GM19043 (cell line): Measurements from ENCODE around the gene COX17.

Experiments
- ATAC-seq: cut with Tn5 transposase; IDR thresholded peaks from one replicate; pipeline ENCODE4 v1.9.1; 2021; ENCODE audit warnings: low read depth; ENCODE audit not compliant: unreplicated experiment

Gene COX17

DNA sequence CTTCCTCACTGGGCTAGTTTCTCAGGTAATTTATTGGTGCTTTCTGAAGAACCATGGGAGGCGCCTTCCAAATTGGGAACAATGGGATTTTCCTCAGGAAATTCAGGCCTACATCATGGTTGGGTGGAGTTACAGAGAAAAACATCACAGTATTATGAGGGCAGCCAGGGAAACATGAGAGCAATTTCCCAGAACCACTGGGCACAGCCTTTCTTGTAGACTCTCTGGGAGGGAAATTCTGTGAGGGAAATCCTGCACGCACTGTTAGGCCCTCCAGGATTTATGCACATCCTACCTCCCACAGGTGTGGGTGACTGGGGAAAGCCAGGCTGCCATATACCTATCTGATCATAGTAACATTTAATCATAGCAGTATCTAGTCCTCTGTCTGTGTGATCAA, 30.0 kb downstream of the COX17 start:
- ATAC-seq: no peak

DNA sequence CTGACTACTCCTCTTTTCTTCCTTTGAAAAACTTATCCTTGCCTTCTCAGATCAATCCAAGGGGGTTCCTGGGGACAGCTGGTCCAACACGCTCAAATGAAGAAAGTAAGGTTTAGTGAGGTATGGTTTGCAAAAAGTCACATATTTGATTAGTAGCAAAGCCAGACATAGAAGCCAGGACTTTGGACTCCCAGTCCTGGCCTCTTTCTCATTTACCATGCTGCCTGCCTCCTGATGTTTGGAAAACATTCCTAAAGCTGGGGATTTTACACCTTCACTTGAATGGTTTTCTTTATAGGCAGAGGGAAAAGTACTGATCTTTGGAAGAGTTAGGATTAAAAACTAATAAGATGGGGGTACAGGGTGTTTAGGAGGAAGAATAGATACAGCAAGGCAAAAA, 31.4 kb downstream of the COX17 start:
- no peak for ATAC-seq

DNA sequence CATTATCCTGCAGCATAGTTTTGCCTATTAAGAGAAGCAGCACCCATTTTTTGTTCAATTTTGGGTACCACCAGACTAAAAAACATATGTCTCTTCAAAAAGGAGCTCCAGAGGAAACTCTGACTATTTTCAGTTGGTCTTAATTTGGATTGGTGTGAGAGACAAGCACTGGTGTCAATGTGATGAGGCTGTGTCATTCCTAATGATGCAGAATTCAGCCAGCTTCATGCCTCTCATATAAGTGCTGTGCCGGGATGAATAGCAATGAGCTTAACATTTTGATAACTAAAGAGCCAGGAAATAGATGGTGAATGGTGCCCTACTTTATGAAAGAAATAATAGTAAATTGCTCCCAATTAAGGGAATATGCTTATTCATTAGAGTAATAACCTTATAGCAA, 32.7 kb downstream of the COX17 start:
- no peak for ATAC-seq

DNA sequence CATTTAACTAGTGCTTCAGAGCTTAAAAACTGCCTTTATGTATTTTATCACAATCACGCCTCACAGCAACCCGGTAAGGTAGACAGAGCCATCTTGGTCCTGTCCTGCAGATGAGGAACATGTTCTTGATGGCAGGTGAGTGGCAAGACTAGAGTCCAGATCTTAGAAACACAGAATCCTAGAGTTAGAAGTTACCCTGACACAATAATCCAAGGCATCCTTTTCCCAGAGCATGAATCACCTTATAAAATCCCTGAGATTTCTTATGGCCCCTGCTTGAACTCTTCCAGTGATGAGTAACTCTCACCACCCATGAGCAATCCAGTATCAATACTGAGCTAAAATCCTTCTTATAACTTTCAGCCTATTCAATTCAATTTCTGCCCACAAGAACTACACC, 33.7 kb downstream of the COX17 start:
- no peak for ATAC-seq

DNA sequence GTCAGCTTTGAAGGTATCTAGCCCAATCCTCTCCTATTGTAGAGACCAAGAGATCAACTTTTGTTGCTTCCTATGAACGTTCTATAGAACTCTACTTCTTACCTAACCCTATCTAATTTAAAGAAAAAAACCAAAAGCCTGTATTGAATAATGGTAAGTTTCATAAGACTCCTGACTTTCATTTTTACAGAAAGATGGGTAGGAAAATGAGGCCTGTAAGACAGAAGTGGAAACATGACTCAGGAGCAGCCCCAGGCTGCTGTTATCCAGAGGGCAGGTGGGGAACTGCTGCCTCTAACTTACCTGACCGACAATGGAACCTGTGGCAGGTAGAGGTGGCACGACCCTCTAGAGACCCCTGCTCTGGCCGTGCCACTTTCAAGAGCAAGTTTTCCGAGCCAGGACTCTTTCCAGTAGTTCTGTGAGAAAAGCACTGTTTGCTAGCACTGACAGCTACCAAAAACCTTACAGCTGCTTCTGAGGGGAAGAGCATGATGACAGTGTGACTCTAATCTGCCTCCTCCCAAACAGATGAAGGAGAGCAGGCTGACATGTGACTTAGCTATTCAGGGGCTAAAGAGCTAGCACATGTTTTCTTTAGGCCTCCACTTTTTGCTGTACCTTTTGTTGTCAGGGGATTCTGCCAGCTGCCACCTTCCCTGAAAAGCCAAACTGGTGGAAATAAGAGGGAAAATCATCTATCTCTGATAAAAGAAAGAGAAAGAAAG, 34.3 kb downstream of the COX17 start:
- no peak for ATAC-seq

DNA sequence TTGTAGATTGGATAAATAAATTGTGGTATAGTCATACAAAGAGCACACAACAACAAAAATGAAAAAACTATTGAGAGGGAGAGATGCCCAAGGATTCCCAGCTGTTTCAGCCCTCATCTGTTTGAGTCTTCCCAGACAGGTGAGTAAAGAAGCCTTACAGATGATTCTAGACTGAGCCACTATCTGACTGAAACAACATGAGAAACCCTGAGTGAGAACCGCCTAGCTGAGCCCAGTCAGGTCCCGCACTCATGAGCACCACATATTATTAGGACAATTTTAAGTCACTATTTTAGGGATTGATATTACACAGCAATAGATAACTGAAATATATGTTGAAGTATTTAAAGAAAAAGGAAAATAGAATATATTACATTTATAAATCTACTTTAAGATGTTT, 35.8 kb downstream of the COX17 start:
- no peak for ATAC-seq

DNA sequence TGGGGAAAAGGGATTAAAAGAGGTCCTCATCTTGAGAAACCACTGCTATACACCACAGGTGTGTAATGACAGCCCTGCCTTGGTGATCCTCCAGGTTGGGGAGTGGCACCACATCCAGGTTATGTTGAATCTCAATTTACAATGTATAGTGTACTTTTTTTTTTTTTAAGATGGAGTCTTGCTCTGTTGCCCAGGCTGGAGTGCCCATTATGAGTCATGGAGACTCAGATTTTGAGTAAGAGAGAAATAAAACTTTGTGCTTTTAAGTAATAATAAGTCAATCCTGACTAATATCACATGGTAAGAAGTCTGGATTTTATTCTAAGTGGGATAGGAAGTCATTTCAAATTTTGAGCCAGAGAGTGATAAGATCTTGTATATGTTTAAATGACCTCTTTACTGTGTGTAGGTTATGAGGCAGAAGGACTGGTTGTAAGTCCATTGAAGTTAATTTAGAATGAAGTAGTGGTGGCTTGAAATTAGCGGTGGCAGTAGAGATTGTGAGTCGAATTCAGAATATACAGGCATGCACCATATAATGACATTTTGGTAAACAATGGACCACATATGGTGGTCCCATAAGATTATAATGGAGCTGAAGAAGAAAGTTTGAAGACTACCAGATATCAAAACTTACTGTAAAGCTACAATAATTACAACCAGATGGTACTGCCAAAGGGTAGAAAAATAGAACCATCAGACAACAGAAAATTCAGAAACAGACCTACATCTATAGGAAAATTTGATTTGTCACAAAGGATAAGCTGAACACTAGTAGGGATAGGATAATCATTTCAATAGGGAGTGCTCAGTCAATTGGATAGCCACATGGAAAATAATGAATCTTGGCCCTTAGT, 37.5 kb downstream of the COX17 start:
- no peak for ATAC-seq

DNA sequence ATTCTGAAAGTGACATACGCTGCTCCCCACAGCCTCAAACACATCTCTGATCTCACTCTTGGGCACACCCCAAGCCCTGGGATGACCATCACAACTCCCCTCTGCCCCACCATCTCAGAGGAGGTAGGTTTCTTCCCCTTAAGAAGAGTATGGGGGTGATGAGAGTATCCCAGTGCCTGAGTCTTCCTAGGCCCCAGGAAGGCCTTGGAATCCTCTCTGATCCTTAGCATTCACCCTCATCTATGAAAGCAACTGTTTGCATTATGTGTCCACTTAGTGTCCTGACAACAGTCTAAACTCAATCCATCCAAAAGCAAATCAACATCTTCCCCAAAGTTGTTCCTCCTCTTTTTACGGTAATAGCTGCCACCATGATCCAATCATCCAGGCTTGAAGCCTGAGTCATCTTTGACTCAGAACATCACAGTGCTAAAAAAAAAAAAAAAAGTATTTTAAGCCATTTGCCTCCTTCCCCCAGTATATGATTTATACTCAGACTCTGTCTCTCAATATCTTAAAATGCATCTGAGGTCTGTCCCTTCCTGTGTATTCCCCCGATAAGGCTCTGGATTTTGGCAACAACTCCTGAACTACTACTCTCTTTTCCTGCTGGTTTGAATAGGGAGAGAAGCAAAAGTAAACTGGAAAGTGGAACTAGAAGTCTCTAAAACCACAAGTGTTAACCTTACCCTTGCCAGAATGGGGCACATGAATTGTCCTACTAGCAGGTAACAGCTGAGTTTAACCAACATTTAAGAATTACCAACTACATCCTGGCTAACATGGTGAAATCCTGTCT, 39.3 kb downstream of the COX17 start:
- ATAC-seq: peak; percentile 36

DNA sequence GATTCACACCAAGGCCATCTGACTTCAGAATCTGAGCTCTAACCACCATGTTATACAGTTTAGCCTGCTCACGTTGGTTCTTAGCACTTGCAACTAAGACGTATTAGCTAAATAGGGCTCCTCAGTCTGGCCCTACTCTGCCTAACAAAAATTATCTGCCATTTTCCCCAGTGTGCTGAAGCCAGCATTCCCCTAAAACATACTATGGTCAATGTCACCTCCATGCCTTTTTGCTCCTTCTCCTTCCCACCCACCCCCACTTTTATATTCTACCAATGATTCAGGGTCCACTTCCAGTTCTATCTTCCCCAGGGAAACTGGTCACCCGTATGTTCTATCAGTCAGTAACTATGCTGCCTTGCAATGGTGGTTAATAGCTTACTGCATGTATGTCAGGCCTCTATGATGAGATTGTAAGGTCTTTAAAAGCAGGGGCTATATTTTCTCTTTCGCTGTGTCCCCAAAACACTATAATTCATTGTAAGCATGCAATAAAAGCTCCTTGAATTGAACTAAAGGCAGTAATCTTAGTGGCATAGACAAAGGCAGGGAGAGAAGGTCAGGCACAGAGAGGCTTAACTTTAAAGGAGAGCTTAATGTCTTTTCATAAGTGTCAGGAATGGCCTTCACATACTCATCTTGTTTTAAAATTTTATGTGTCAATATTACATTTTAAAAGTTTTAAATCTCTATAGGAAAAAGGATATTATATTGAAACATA, 40.2 kb downstream of the COX17 start:
- no peak for ATAC-seq

DNA sequence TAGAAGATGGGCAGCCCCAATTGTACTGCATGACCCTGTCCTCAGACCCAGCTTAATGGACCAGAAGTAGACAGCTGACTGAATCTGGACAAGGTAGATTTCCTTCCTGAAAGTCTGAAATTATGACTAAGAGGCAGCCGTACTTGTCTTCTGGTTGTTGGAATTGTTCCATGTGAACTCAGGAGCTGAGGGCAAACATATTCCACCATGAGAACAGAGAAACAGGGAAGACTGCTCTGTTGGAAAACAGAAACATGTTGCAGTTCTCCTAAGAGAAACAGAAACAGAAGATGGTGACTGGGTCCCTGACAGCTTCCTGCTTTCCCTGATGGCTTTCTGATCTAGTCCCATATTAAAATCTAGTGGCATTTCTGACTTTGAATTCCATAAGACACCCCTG, 41.0 kb downstream of the COX17 start:
- no peak for ATAC-seq

DNA sequence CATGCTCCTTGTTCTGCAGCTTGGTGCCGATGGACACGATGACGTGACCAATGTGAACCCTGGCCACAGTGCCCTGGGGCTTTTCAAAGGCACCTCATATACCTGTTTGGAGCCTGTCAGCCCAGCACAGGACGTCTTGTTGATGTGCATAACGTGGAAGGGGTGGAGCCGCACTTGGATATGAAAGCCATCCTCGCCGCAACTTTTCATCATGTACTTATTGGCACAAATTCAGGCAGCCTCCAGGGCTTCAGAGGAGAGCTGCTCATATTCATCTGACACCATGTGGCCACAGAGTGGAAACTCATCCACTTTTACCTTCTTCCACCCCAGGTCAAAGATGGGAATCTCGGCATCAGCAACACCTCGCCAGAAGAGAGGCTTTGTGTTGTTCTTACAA, 41.5 kb downstream of the COX17 start:
- no peak for ATAC-seq

DNA sequence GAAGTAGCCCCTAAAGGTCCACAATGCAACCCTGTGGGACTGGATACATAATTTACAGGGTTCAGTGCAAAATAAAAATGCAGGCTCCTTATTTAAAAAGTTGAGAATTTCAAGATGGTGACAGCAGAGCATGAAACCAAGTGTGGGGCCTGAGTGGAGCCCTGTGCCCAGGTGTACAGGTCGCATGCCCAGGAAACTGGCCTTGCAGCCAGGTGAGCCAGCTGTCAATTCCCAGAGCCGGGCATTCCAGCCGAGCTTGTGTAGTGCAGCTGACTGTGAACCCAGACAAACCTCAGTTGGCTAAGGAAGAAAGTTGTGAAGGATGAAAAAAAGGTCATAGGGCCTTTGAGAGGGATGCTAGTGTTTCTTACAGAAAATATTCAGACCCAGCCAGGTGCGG, 44.4 kb downstream of the COX17 start:
- no peak for ATAC-seq

DNA sequence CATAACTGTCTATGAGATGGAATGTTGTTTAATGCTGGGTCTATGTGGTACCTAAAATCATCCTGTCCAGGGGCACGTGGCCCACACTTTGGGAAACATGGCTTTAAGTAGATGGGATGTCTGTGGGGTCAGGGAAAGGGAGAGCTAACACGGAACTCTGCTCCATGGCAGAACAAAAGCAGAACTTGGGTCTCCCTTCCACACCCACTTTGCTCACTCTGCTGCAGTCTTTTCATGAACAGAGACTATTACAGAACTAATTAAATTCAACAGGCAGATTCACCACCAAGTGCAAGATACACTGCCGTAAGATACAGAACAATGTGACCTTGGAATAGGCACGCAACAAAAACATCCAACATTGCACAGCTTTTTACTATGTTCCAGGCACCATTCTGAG, 45.0 kb downstream of the COX17 start:
- ATAC-seq: no peak

DNA sequence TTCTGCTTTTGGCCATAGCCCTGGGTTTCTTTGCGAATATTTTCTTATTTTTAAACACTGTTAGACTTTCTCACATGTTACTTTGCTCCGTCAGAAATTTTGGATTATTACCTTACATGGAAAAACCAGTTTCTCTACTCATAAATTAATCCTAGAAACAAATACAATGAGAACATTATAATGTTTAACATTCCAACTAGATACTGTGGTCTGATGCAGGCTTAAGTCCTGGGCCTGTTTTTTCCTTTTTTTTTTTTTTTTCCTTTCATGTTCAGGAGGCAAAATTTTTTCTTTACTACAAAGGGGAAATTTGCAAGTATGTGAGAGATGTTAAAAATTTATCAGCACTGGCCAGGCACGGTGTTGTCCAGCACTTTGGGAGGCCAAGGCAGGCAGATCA, 45.7 kb downstream of the COX17 start:
- no peak for ATAC-seq

DNA sequence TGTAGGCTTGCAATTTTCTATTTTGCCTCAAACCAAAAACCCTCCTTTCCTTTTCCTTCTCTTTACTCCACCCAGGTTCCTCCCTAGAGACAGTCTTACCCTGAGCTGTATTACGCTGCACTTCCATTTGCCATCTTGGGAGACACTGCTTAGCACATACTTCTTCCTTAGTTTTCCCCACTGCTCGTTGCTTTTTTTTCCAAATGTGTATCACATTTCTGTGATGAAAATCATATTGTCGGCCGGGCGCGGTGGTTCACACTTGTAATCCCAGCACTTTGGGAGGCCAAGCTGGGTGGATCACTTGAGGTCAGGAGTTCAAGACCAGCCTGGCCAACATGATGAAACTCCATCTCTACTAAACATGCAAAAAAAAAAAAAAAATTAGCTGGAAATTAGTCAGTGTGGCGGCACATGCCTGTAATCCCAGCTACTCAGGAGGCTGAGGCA, 46.3 kb downstream of the COX17 start:
- no peak for ATAC-seq

DNA sequence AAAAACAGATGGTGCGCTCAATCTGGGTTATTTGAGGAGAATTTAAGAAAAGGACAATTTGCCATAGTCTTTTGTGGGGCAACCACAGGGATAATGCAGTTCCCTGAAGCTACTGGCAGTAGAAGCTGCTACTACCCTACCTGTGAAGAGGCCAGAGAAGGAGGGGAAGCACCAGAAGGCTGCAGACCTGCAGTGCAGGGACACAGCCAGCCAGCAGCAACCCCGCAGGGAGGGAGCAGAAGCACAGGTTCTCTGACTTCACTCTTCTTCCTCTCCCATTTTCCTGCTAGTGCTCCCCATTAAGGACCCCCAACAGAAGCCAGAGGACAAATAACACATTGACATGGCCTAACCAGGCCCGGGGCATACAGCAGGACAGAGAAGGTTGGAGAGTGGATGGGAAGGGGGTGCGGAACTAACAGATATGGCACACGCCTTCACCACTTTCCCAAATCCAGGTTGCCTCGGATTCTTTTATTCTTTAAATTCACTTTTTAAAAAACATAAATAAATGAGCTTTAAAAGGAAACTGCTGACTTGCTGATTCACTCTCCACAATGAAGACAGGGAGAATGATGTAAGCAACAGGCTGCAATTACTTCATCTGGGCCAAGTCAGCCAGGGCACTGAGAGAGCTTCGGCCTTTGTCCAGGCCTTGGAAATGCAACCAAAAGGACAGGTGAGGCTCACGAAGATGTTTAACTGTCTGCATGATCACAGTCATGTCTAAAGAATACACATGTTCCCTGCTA, 46.9 kb downstream of the COX17 start:
- ATAC-seq: no peak

DNA sequence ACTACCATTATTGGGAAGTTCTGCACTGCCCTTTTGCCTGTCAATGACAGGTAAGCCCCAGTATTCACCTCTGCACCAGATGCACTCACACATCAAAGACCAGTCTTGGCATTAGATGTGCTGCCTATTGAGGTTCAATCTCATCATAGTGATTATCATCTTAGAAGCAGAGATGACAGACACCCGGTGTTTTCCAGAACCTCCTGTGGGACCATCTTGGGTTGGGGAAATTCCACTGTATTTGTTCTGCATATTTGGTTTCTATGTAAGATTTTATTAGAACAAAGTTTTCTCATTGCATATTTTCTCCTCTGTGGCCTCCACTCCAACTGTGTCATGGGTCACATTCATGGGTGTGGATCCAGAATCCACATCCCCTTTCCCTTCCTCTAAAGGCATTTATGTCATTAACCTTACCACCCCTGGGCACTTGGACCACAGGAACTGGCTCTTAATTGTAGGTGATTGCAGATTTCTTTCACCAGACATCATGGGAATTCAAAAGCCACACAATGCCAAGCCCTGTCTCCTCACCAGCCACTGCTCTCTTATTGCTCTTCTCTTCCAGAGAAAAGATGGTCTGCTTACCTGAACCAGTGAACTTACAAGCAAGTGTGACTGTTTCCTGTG, 48.3 kb downstream of the COX17 start:
- no peak for ATAC-seq

DNA sequence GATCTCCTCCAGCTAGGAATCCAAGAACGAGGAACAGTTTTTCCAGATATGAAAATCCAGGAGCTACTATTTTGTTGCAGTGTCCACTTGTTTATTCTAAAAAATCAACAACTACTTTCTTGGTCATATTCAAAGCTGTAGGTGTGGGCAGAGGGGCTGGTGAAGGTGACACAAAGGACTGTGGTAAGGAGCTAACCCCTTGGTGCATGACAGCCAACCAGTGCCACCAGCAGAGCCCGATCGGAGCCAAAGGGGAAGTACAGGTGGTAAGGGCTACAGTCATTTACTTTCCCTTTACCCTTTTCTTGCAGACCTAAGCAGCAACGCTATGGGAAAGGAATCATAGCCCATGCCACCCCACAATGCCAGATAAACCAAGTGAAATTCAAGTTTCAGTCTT, 48.8 kb downstream of the COX17 start:
- no peak for ATAC-seq

DNA sequence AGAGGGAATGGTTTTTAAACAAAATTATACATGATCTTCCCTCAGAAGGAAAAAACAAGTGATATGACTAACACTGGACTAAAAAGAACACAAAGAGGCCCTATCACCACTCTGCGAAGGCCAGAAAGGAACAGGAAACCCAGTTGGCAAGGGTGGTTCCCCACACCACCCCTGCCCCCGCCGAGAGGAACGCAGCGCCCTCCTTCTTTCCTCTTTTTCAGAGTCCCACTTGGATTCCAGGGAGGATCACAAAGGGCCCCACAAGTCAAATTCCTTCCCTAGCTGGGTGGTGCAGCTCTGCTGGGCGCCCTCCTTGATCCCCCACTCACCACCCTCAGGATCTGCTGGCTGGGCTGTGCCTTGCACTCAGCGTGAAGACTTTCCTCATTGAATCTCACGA, 49.7 kb downstream of the COX17 start:
- no peak for ATAC-seq
